ENCODE data around the gene MEI1.

MEI1 gene

GRCh38 chr22:41696703-41697102 is 2.6 kb upstream of the MEI1 start:
- Histone ChIP-seq H3K9me2 (replicated peaks; ENCODE audit: low read depth, low read length) (no peaks in the 10 kb centered on the region), H3K4me1 (ENCODE audit: insufficient read depth, low read length, poor library complexity, severe bottlenecking) (no peaks in the 10 kb centered on the region), H3K4me3 (ENCODE audit: low read length, poor library complexity, severe bottlenecking) (peak overlapping the region; percentile 48), H3K9me3 (ENCODE audit: insufficient read depth, low read depth, low read length) (no peaks in the 10 kb centered on the region), H3K9ac (ENCODE audit: low read depth, low read length, poor library complexity, severe bottlenecking) (peak overlapping the region; percentile 57), H3K36me3 (ENCODE audit: insufficient read depth, low read length) (no peaks in the 10 kb centered on the region), H3K27me3 (ENCODE audit: insufficient read depth, low read length, poor library complexity, severe bottlenecking) (no peaks in the 10 kb centered on the region), H2AFZ (ENCODE audit: low read length) (peak overlapping the region; percentile 70), H4K20me1 (ENCODE audit: insufficient read depth, low read length, poor library complexity, severe bottlenecking) (no peaks in the 10 kb centered on the region), H3F3A (ENCODE audit: low read depth) (no peaks in the 10 kb centered on the region), H3K4me2 (ENCODE audit: low read depth, low read length, poor library complexity, severe bottlenecking) (peak overlapping the region; percentile 49), H3K79me2 (ENCODE audit: insufficient read depth, low read length) (no peaks in the 10 kb centered on the region)
- TF ChIP-seq CTCF (conservative IDR thresholded peaks at IDR 0.05; ENCODE audit: low read length) (no peak), EZH2phosphoT487 (IDR thresholded peaks at IDR 0.05; ENCODE audit: borderline replicate concordance) (no peak)

- Histone ChIP-seq H3K4me1 (ENCODE audit: insufficient read depth, low read length, poor library complexity, severe bottlenecking) (no peaks in the 10 kb centered on the region), H3K9ac (ENCODE audit: low read depth, low read length, poor library complexity, severe bottlenecking) (peak overlapping the region; percentile 57), H3K4me3 (ENCODE audit: low read length, poor library complexity, severe bottlenecking) (peak overlapping the region; percentile 48)
Measured at GRCh38 chr22:41697126-41697775, 2.1 kb upstream of the MEI1 start.

GRCh38 chr22:41700108-41700364 is 733 bp downstream of the MEI1 start:
- Histone ChIP-seq H3K27me3 (ENCODE audit: insufficient read depth, low read length, poor library complexity, severe bottlenecking) (no peaks in the 10 kb centered on the region), H3K36me3 (ENCODE audit: insufficient read depth, low read length) (no peaks in the 10 kb centered on the region), H3K4me3 (ENCODE audit: low read length, poor library complexity, severe bottlenecking) (no peak overlapping the region), H4K20me1 (ENCODE audit: insufficient read depth, low read length, poor library complexity, severe bottlenecking) (no peaks in the 10 kb centered on the region), H3K79me2 (ENCODE audit: insufficient read depth, low read length) (no peaks in the 10 kb centered on the region), H3F3A (ENCODE audit: low read depth) (no peaks in the 10 kb centered on the region), H3K9me2 (replicated peaks; ENCODE audit: low read depth, low read length) (no peaks in the 10 kb centered on the region), H3K4me1 (ENCODE audit: insufficient read depth, low read length, poor library complexity, severe bottlenecking) (no peaks in the 10 kb centered on the region), H3K4me2 (ENCODE audit: low read depth, low read length, poor library complexity, severe bottlenecking) (no peak overlapping the region), H3K9ac (ENCODE audit: low read depth, low read length, poor library complexity, severe bottlenecking) (no peak overlapping the region), H2AFZ (ENCODE audit: low read length) (no peak overlapping the region), H3K9me3 (ENCODE audit: insufficient read depth, low read depth, low read length) (no peaks in the 10 kb centered on the region)
- no peak for TF ChIP-seq CTCF (conservative IDR thresholded peaks at IDR 0.05; ENCODE audit: low read length)
- TF ChIP-seq EZH2phosphoT487 (IDR thresholded peaks at IDR 0.05; ENCODE audit: borderline replicate concordance): no peak

More at GRCh38 chr22:41697126-41697775, 2.1 kb upstream of the MEI1 start:
- H2AFZ ChIP-seq (ENCODE audit: low read length): peak overlapping the region; percentile 70
- peak overlapping the region; percentile 49 for H3K4me2 ChIP-seq (ENCODE audit: low read depth, low read length, poor library complexity, severe bottlenecking)
- H3K9me2 ChIP-seq (replicated peaks; ENCODE audit: low read depth, low read length): no peaks in the 10 kb centered on the region
- H3K79me2 ChIP-seq (ENCODE audit: insufficient read depth, low read length): no peaks in the 10 kb centered on the region
- no peaks in the 10 kb centered on the region for H3K9me3 ChIP-seq (ENCODE audit: insufficient read depth, low read depth, low read length)
- TF ChIP-seq EZH2phosphoT487 (IDR thresholded peaks at IDR 0.05; ENCODE audit: borderline replicate concordance): no peak
- peak; percentile 99 for TF ChIP-seq CTCF (conservative IDR thresholded peaks at IDR 0.05; ENCODE audit: low read length)
- no peaks in the 10 kb centered on the region for H3K36me3 ChIP-seq (ENCODE audit: insufficient read depth, low read length)
- no peaks in the 10 kb centered on the region for H4K20me1 ChIP-seq (ENCODE audit: insufficient read depth, low read length, poor library complexity, severe bottlenecking)
- H3F3A ChIP-seq (ENCODE audit: low read depth): no peaks in the 10 kb centered on the region
- no peaks in the 10 kb centered on the region for H3K27me3 ChIP-seq (ENCODE audit: insufficient read depth, low read length, poor library complexity, severe bottlenecking)

All from Loucy (cell line).